Endothelial cell of umbilical vein (primary cell): ENCODE measurements around the gene ATG5. TPM values are rescaled to one million over a fixed set of nuclear protein-coding genes. Genes with fewer than 3 reads are reported as not detected.

Experiments used
- BruUV-seq: library from RNA; stranded (reverse); fragments of 400-500 nt; replicated peaks from 2 replicates; lab custom pipeline; 2021; lab: Mats Ljungman, UMichigan
- CTCF ChIA-PET: fragments of 300-600, 350-600 bp; sonication (Branson Sonifier 250); formaldehyde crosslinking; loops from one replicate; lab custom pipeline; 2021; ENCODE audit warnings: antibody characterized with exemption, inconsistent platforms; lab: Charles Lee
- POLR2A ChIA-PET: fragments of 300-600, 350-600 bp; sonication (Branson Sonifier 250); formaldehyde crosslinking; loops from one replicate; lab custom pipeline; 2021; ENCODE audit warnings: antibody characterized with exemption, inconsistent platforms; lab: Charles Lee
- DNase-seq: peaks from one replicate; pipeline ENCODE4 v3.0.0-alpha.2; 2011; ENCODE audit warnings: low read depth, low spot score
- FAIRE-seq: peaks from 2 replicates; lab custom pipeline; 2011; peaks lifted over from hg19 to GRCh38; lab: Jason Lieb, UNC
- H2AFZ ChIP-seq: 2 replicates; pipeline ENCODE4 v1.6.0; 2012; ENCODE audit warnings: low read depth, low read length, control low read depth, inconsistent platforms
- H3K27ac ChIP-seq: 2 replicates; pipeline ENCODE4 v1.5.1; 2011; ENCODE audit warnings: low read depth, mild to moderate bottlenecking, control low read depth, low read length, moderate library complexity; ENCODE audit not compliant: insufficient read depth
- H3K27me3 ChIP-seq, 2 experiments: 2 replicates each; pipeline versions ENCODE4 v1.6.0 to v1.6.1; 2011; ENCODE audit warnings: low read length in 2 of 2, mixed read lengths in 1 of 2; ENCODE audit not compliant: control insufficient read depth in 2 of 2, insufficient read depth in 2 of 2
- H3K36me3 ChIP-seq, 2 experiments: 2 replicates in 1 of 2; 3 replicates in 1 of 2; pipeline ENCODE4 v1.5.1; 2011; ENCODE audit warnings: low read length in 2 of 2, mild to moderate bottlenecking in 1 of 2, moderate library complexity in 1 of 2; ENCODE audit not compliant: control insufficient read depth in 2 of 2, insufficient read depth in 2 of 2; ENCODE audit errors: extremely low read depth in 1 of 2
- H3K4me1 ChIP-seq: 3 replicates; pipeline ENCODE4 v1.5.1; 2011; ENCODE audit warnings: mild to moderate bottlenecking, low read length; ENCODE audit not compliant: control insufficient read depth, insufficient read depth; ENCODE audit errors: extremely low read depth
- H3K4me2 ChIP-seq: 2 replicates; pipeline ENCODE4 v1.6.1; 2011; ENCODE audit warnings: low read length, control low read depth, mixed read lengths; ENCODE audit not compliant: insufficient read depth
- H3K4me3 ChIP-seq, 3 experiments: fragments of 200-600 bp in 1 of 3; sonication (generic), shearing (Covaris generic) in 1 of 3; replicated peaks in 1 of 3; 2 replicates each; pipeline ENCODE4 v1.5.1; 2011 to 2016; ENCODE audit warnings: control low read depth in 3 of 3, low read length in 3 of 3, mild to moderate bottlenecking in 2 of 3, inconsistent platforms in 1 of 3, low read depth in 1 of 3, moderate library complexity in 1 of 3; ENCODE audit not compliant: insufficient read depth in 1 of 3
- H3K79me2 ChIP-seq: 2 replicates; pipeline ENCODE4 v1.6.0; 2012; ENCODE audit warnings: low read length, inconsistent platforms; ENCODE audit not compliant: control insufficient read depth, insufficient read depth
- H3K9ac ChIP-seq: replicated peaks from 2 replicates; pipeline ENCODE3; 2011; ENCODE audit warnings: low read length, control low read depth; ENCODE audit not compliant: insufficient read depth; ENCODE audit errors: extremely low read depth
- H3K9me1 ChIP-seq: replicated peaks from 3 replicates; pipeline ENCODE4 v1.6.0; 2011; ENCODE audit warnings: mild to moderate bottlenecking, low read length; ENCODE audit not compliant: control insufficient read depth, insufficient read depth; ENCODE audit errors: extremely low read depth
- H3K9me3 ChIP-seq: replicated peaks from 2 replicates; pipeline ENCODE4 v1.5.1; 2012; ENCODE audit warnings: low read length, inconsistent platforms; ENCODE audit not compliant: control insufficient read depth, insufficient read depth
- H4K20me1 ChIP-seq: replicated peaks from 2 replicates; pipeline ENCODE3; 2011; ENCODE audit warnings: mild to moderate bottlenecking, low read length; ENCODE audit not compliant: control insufficient read depth, insufficient read depth; ENCODE audit errors: extremely low read depth
- CTCF ChIP-seq, 2 donors: IDR thresholded peaks; 1 replicate in 1 of 2; 2 replicates in 1 of 2; pipeline ENCODE4 v1.5.1; 2011; ENCODE audit warnings: low read length in 2 of 2, mild to moderate bottlenecking in 2 of 2, moderate library complexity in 2 of 2, control low read depth in 1 of 2, inconsistent platforms in 1 of 2, low read depth in 1 of 2; ENCODE audit not compliant: insufficient read depth in 1 of 2; ENCODE audit errors: extremely low read depth in 1 of 2
- EZH2 ChIP-seq: IDR thresholded peaks from 2 replicates; pipeline ENCODE4 v1.6.1; 2012; ENCODE audit warnings: borderline replicate concordance, low read depth, mild to moderate bottlenecking, moderate library complexity, low read length, inconsistent platforms; ENCODE audit not compliant: severe bottlenecking
- FOS ChIP-seq: IDR thresholded peaks from 2 replicates; pipeline ENCODE4 v1.6.1; 2011; ENCODE audit warnings: mild to moderate bottlenecking, low read length, moderate library complexity, borderline replicate concordance; ENCODE audit not compliant: insufficient read depth
- GATA2 ChIP-seq: IDR thresholded peaks from 2 replicates; pipeline ENCODE4 v1.7.0; 2011; ENCODE audit warnings: low read depth, mild to moderate bottlenecking, moderate library complexity, mixed read lengths, low read length; ENCODE audit not compliant: insufficient read length, insufficient read depth
- JUN ChIP-seq: IDR thresholded peaks from 2 replicates; pipeline ENCODE4 v1.6.1; 2011; ENCODE audit warnings: borderline replicate concordance, low read depth; ENCODE audit not compliant: insufficient read length, insufficient read depth
- MAX ChIP-seq: IDR thresholded peaks from 2 replicates; pipeline ENCODE4 v1.6.1; 2011; ENCODE audit not compliant: insufficient read depth, insufficient read length
- MYC ChIP-seq: IDR thresholded peaks from one replicate; pipeline ENCODE4 v1.6.1; 2011; ENCODE audit warnings: mild to moderate bottlenecking, low read depth, low read length
- POLR2A ChIP-seq: IDR thresholded peaks from 2 replicates; pipeline ENCODE4 v1.6.1; 2012; ENCODE audit warnings: low read depth, mild to moderate bottlenecking, control low read depth, low read length
- POLR2AphosphoS5 ChIP-seq: IDR thresholded peaks from 2 replicates; pipeline ENCODE4 v1.6.1; 2012; ENCODE audit warnings: low read depth, mild to moderate bottlenecking, control low read depth, low read length, moderate library complexity; ENCODE audit not compliant: insufficient read depth
- dilution Hi-C: fragments of 300-500 bp; cut with MboI; formaldehyde crosslinking; loops from one replicate; pipeline ENCODE4 v1.15.0; 2019; ENCODE audit warnings: low sequenced_read_pairs; ENCODE audit not compliant: extremely low pct_ligation_motif_present
- intact Hi-C: fragments of 100-400 bp; cut with micrococcal nuclease; formaldehyde crosslinking; loops from one replicate; pipeline ENCODE4 v1.10.0; 2022
- polyA plus RNA-seq, 4 experiments: library from polyadenylated mRNA; depleted of rRNA in 3 of 4; stranded (reverse) in 3 of 4; unstranded in 1 of 4; fragments of >200 nt; gene quantifications; 2 replicates each; pipeline versions ENCODE4 v1.2.1 to v1.2.3, GENCODE V29; 2011 to 2012; ENCODE audit warnings: missing spikeins in 1 of 4
- total RNA-seq: library from RNA; stranded (reverse); gene quantifications from 2 replicates; pipeline ENCODE4 v1.2.3, GENCODE V29; 2021

ATG5 gene
- total and polyA plus RNA-seq, 2 donors (not counting 3 experiments of a cell fraction or from before 2014, with no cell fraction given): 14.1 to 32.8 TPM

GRCh38 chr6:106286746-106287145 is 38.8 kb downstream of the ATG5 start:
- H3K4me2 ChIP-seq: no peak overlapping the region
- DNase-seq (no peak), FAIRE-seq (no peak)
- peaks cover 34% of the 10 kb centered on the region for H3K79me2 ChIP-seq
- H4K20me1 ChIP-seq: no peaks in the 10 kb centered on the region
- intact Hi-C loops (no loop called here), dilution Hi-C loops (no loop called here)
- H3K36me3 ChIP-seq: no peaks in the 10 kb centered on the region
- H3K4me3 ChIP-seq: no peak overlapping the region
- no peaks in the 10 kb centered on the region for H3K9me3 ChIP-seq
- no peak for TF ChIP-seq POLR2A
- TF ChIP-seq JUN: no peak
- TF ChIP-seq CTCF (IDR thresholded peaks at IDR 0.05; ENCODE audit: extremely low read depth in 1 of 2, insufficient read depth in 1 of 2, low read depth in 1 of 2, low read length in 2 of 2): no peak
- TF ChIP-seq GATA2: no peak
- TF ChIP-seq MAX: no peak
- no peak for TF ChIP-seq POLR2AphosphoS5
- no peak for TF ChIP-seq MYC
- TF ChIP-seq EZH2: no peak
- no peak for TF ChIP-seq FOS
- no TSS peak for BruUV-seq
- no peak overlapping the region for H3K27ac ChIP-seq
- H3K9ac ChIP-seq: no peak overlapping the region
- peaks cover 2% of the 10 kb centered on the region for H3K9me1 ChIP-seq
- POLR2A ChIA-PET: interaction anchor here (1.5 kb wide), 1 partner anchor 11 kb away, joined by 3 read pairs; no protein-coding TSS in a partner anchor
- CTCF ChIA-PET: interaction anchor here (0.6 to 1.5 kb wide), 5 partner anchors 12 to 510 kb away, joined by 3 read pairs; partner anchors contain the start of gene CRYBG1
- no peaks in the 10 kb centered on the region for H3K27me3 ChIP-seq
- H3K4me1 ChIP-seq: no peaks in the 10 kb centered on the region
- H2AFZ ChIP-seq: no peak overlapping the region
